NCI-H69 (cell line): ENCODE results near the gene SMAD2.
"Not testable (repeated sequence)": the region's sequence is repeated elsewhere in the genome, so short reads cannot be mapped to it uniquely, and the experiment has no call there.

ENCODE experiments used
- DNase-seq: peaks from one replicate; lab custom pipeline; 2025; lab: John Stamatoyannopoulos, UW

The SMAD2 gene

GRCh38 chr18:47844828-47845498 lies 85.5 kb downstream of the SMAD2 start:
- DNase-seq = no peak

- peak; percentile 40 for DNase-seq
Observed at GRCh38 chr18:47842836-47843235, 87.6 kb downstream of the SMAD2 start.

GRCh38 chr18:47838396-47838795 lies 92.1 kb downstream of the SMAD2 start:
- no peak for DNase-seq

DNA sequence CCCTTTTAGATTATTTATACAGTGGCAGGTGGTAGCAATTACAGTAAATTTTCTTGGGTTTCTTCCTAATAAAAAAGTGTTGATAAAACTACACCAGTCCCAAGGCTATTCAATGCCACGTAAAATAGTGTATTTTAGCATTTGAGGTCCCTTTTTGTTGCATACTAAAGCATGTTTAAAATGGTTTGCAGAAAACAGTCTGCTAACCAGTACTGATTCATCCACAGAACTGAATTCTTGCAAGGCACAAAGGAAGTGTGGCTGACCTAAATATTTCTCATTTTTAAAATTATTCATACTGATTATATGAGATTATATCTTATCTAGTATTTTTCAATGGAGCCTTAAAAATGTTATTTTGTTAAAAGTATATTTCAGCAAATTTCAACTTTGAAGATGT lies 98.1 kb downstream of the SMAD2 start:
- no peak for DNase-seq

- no peak for DNase-seq
Observed at GRCh38 chr18:47831351-47831750, 99.1 kb downstream of the SMAD2 start.

DNA sequence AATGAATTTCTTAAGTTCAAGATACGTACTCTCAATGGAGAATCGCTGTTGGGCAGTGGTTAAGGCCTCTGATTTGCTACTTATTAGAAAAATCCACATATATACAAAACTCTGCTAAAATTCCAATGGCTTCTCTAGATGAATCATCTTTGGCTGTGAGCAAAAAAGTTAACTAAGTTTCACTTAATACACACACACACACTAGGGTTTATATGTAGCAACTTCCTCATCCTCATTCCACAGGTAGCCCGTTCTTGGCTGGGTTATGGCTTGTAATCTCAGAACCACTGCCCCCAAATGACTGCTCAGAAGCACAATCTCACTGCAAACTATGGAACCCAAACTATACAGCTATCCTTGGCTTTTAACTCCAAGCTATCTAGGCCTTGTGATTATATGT lies 99.7 kb downstream of the SMAD2 start:
- no peak for DNase-seq

- no peak for DNase-seq
Observed at GRCh38 chr18:47829831-47830230, 100.6 kb downstream of the SMAD2 start.

DNA sequence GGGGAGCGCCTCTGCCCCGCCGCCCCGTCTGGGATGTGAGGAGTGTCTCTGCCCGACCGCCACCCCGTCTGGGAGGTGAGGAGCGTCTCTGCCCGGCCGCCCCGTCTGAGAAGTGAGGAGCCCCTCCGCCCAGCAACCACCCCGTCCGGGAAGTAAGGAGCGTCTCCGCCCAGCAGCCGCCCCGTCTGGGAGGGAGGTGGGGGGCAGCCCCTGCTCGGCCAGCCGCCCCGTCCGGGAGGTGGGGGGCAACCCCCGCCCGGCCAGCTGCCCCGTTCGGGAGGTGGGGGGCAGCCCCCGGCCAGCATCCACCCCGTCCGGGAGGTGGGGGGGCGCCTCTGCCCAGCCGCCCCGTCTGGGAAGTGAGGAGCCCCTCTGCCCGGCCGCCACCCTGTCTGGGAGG lies 102.4 kb downstream of the SMAD2 start:
- DNase-seq = not testable (repeated sequence)

GRCh38 chr18:47826157-47827074 lies 104.0 kb downstream of the SMAD2 start:
- no peak for DNase-seq

DNA sequence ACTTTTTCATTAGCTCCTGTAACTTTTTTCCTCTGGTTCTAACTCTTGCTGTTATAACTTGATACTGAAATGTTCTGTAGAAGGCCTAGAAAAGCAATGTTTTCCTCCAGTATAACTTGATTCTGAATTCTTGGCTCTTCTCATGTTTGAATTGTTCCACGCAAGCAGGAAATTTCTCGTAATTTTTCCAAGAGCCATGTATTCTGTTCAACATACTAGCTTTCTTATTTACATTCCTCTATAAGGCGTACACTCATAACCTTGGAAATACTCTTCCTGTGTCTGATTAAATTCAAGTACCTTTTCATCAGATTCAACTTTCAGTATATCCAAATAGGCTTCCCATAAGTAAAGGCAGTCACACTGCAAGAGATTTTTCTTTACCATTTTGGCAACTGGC lies 109.1 kb downstream of the SMAD2 start:
- DNase-seq = no peak

DNA sequence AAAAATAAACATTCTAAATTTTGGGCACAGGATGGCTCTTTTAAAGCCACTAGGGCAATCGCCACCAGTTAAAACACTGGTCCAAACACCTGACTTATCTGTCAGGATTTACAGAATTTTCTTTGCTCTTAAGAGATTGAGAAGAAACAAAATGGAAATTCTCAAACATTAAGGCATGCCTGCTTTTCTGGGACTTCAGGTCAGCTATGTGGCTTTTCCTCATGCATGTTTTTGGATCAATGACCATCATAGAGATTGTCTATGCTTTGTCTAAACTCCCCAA lies 112.7 kb downstream of the SMAD2 start:
- DNase-seq = no peak

GRCh38 chr18:47817017-47817794 lies 113.3 kb downstream of the SMAD2 start:
- no peak for DNase-seq

- DNase-seq = no peak
Observed at GRCh38 chr18:47815486-47816270, 114.8 kb downstream of the SMAD2 start.

- peak; percentile 78 for DNase-seq
Observed at GRCh38 chr18:47809420-47809819, 121.0 kb downstream of the SMAD2 start.

DNA sequence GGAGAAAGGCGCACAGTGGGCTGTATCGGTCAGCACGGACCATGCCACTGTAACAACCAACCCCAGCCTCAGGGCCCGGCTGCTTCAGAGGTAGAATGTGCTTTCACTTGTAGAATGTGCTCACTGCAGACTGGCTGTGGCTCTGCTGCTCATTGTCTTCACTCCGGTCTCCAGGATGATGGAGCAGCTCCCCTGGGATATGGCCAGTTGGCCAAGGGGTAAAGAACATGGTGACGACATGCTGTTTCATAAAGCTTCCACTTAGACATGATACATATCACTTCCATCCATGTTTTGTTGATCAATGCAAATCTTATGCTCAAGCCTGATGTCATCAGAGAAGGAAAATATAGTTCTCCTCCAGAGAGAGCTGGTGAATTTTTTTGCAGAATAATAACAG lies 127.7 kb downstream of the SMAD2 start:
- no peak for DNase-seq

DNA sequence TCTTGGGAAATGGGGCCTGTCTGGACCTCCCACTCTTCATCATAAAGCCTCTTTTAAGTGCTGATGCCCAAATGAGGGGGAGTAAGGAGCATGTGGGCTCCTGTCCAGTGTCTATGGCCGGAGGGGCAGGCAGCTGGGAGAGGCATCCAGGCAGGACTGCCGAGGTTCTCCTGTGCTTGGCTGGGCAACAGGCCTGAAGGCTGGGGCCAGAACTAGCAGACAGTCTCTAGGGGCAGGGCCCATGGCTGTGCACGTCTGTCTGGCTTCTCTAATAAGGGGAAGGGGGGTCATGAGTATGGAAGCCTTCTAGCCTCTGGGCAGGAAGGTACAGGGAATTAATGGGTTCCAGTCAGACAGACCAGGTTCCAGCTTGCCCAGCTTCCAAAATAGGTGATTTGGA lies 128.6 kb downstream of the SMAD2 start:
- DNase-seq = no peak

GRCh38 chr18:47800756-47801155 lies 129.7 kb downstream of the SMAD2 start:
- no peak for DNase-seq

DNA sequence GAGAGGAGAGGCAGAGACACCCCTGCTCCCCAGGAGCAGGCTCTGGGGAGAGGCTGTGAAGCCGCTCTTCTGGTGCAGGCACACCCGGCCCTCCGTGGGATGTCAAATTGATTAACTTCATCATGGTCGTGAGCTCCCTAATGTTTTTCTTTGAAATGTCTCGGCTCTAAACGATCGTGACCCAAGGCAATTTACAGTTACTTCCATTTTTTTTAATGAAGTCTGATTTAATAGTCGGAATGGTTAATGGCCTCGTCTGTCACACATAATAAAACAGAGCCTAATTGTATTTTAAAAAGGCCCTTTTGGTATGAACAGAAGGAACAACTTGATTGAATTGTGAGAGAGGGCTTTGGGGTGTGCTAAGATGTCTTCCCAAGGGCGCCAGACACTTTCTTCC lies 130.2 kb downstream of the SMAD2 start:
- peak; percentile 25 for DNase-seq

- peak; percentile 28 for DNase-seq
Observed at GRCh38 chr18:47799376-47799775, 131.1 kb downstream of the SMAD2 start.

GRCh38 chr18:47798366-47798765 lies 132.1 kb downstream of the SMAD2 start:
- no peak for DNase-seq

GRCh38 chr18:47797126-47797525 lies 133.3 kb downstream of the SMAD2 start:
- DNase-seq = no peak

DNA sequence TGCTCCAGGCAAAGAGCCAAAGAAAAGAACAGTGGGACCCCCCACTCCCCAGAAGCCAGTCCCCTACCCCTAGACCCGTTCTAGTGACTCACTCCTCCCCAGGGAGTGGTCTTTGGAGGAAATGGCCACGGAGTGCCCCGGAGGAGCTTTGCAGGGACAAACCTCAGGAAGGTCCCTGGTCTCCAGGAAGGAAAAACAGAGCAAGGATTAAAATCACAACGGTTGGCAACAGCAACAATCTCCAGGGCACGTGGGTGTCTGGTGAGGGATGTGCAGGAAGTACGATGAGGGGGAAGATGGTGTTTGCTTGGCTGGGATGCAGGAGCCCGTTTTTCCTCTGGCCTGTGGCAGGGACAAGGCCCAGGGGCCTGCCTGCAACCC lies 135.0 kb downstream of the SMAD2 start:
- peak; percentile 27 for DNase-seq
